ENCODE results near the gene IQCF2.

DNA sequence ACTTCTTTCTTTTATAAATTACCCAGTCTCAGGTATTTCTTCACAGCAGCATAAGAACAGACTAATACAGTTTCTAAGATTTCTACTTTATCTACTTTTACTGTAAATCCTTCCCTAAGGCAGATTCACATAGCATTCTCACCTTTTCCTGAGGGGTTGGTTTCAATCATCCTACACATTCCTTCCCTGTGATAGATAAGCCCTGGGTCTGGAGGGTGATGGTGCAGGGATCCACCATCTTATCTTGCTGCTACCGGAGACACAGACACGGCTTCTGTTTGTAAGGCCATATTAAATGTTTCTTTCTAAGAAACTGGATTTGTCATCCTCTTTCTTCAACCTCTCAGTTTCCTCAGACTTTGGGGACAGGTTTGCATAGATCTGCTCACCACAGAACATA lies 7.9 kb downstream of the IQCF2 start:
- TF ChIP-seq CTCF (IDR thresholded peaks at IDR 0.05; ENCODE audit: insufficient read depth, low read depth, low read length) (no peak), EZH2 (IDR thresholded peaks at IDR 0.05; ENCODE audit: insufficient read depth, low read length) (no peak)

All from astrocyte (in vitro differentiated cells and primary cell).